ENCODE measurements around the gene RELT. TPM values are rescaled to one million over a fixed set of nuclear protein-coding genes. Genes with fewer than 3 reads are reported as not detected.

The RELT gene
- total RNA-seq, 1 experiment from 2014 or later = 10.2 TPM

- H3K4me1 Mint-ChIP-seq = peaks cover 8 to 10% of the 10 kb centered on the region in 2 experiments
- Histone ChIP-seq H3T11ph (ENCODE audit: low read length) (no peak overlapping the region), H3K18ac (ENCODE audit: insufficient read length, low read depth, low read length) (no peak overlapping the region), H2BK12ac (ENCODE audit: insufficient read length, low read depth, low read length) (no peak overlapping the region), H2BK20ac (ENCODE audit: low read depth, low read length, poor library complexity, severe bottlenecking) (no peak overlapping the region), H4K91ac (ENCODE audit: insufficient read length, low read depth, low read length) (no peak overlapping the region), H4K20me1 (ENCODE audit: control insufficient read depth, insufficient read depth, insufficient read length) (no peaks in the 10 kb centered on the region), H2BK120ac (ENCODE audit: low read depth, low read length, poor library complexity, severe bottlenecking) (no peak overlapping the region), H2BK5ac (ENCODE audit: insufficient read length, low read length) (no peak overlapping the region), H3K56ac (ENCODE audit: insufficient read length, low read depth, low read length) (no peak overlapping the region), H4K8ac (replicated peaks; ENCODE audit: insufficient read length, low read depth, low read length) (no peak overlapping the region), H3K23me2 (ENCODE audit: insufficient read length, low read depth, low read length, poor library complexity, severe bottlenecking) (no peaks in the 10 kb centered on the region), H3K4me1 (ENCODE audit: insufficient read depth, low read length) (no peaks in the 10 kb centered on the region), H3K4ac (ENCODE audit: low read depth, low read length) (no peak overlapping the region), H2AFZ (ENCODE audit: low read length) (no peak overlapping the region), H3K23ac (ENCODE audit: insufficient read length, low read depth, low read length) (no peak overlapping the region), H4K5ac (ENCODE audit: insufficient read length, low read depth, low read length) (no peak overlapping the region), H3K79me1 (ENCODE audit: insufficient read depth, low read depth, low read length, poor library complexity, severe bottlenecking) (no peaks in the 10 kb centered on the region), H3K4me2 (ENCODE audit: insufficient read depth, insufficient read length, low read length) (no peak overlapping the region), H2AK5ac (ENCODE audit: insufficient read length, low read length) (no peak overlapping the region), H3K27ac (ENCODE audit: insufficient read length, low read depth, low read length) (no peak overlapping the region), H3K79me2 (ENCODE audit: insufficient read depth, low read length) (no peaks in the 10 kb centered on the region), H2BK15ac (ENCODE audit: low read depth, low read length) (no peak overlapping the region), H3K27me3 (ENCODE audit: insufficient read depth, low read length) (no peaks in the 10 kb centered on the region), H3K9me3 (ENCODE audit: control insufficient read depth, low read depth, low read length) (no peaks in the 10 kb centered on the region), H3K14ac (ENCODE audit: insufficient read depth, low read length) (no peak overlapping the region), H3K9ac (ENCODE audit: extremely low read depth, insufficient read length, low read length) (no peak overlapping the region)
- H3K27ac Mint-ChIP-seq = no peak overlapping the region
- WGBS (ENCODE audit: extremely low coverage, insufficient read length, low lambda C conversion rate) = no CpG with 5 or more reads among the region's 7 CpGs
- H3K4me3 Mint-ChIP-seq = no peak overlapping the region
- H3K9me3 Mint-ChIP-seq = no peaks in the 10 kb centered on the region
- H3K27me3 Mint-ChIP-seq (ENCODE audit: low read depth) = peaks cover 2% of the 10 kb centered on the region
- DNase-seq = no peak
- H3K36me3 Mint-ChIP-seq (ENCODE audit: insufficient read depth in 1 of 3, low read depth in 3 of 3) = peaks cover 0 to 3% (median 0%) of the 10 kb centered on the region in 3 experiments; a peak in 1 of 7 replicates
- TF ChIP-seq CTCF (conservative IDR thresholded peaks at IDR 0.05) = no peak
Measured at GRCh38 chr11:73396985-73397384, 20.8 kb downstream of the RELT start.

Data from H9 (cell line).